Common myeloid progenitor, CD34-positive (primary cell): ENCODE results near the gene ABCA13.

Source experiments
- CTCF ChIA-PET: fragments of 350-600 bp; sonication (Branson Sonifier 250); formaldehyde crosslinking; loops from one replicate; lab custom pipeline; 2021; ENCODE audit warnings: antibody characterized with exemption; lab: Charles Lee
- POLR2A ChIA-PET: fragments of 350-600 bp; sonication (Branson Sonifier 250); formaldehyde crosslinking; loops from one replicate; lab custom pipeline; 2021; ENCODE audit warnings: antibody characterized with exemption; lab: Charles Lee
- DNase-seq, 3 donors: peaks; one replicate each; pipeline versions ENCODE4 v3.0.0 to v3.0.0-alpha.2; 2013
- H3K27ac ChIP-seq, 2 experiments: 1 replicate in 1 of 2; 2 replicates in 1 of 2; pipeline ENCODE4 v1.7.0; 2013; ENCODE audit warnings: inconsistent platforms in 2 of 2, low read length in 2 of 2, mild to moderate bottlenecking in 2 of 2, low read depth in 1 of 2, moderate library complexity in 1 of 2; ENCODE audit not compliant: severe bottlenecking in 2 of 2, insufficient read depth in 1 of 2, poor library complexity in 1 of 2
- H3K27me3 ChIP-seq, 5 experiments: replicated peaks in 2 of 5; 1 replicate in 3 of 5; 2 replicates in 2 of 5; pipeline versions ENCODE4 v1.6.1 to v1.7.0; 2013; ENCODE audit warnings: low read length in 4 of 5, mild to moderate bottlenecking in 2 of 5, moderate library complexity in 2 of 5, inconsistent platforms in 1 of 5; ENCODE audit not compliant: insufficient read depth in 5 of 5, control insufficient read depth in 4 of 5
- H3K36me3 ChIP-seq, 4 experiments: 1 replicate in 2 of 4; 2 replicates in 2 of 4; pipeline versions ENCODE4 v1.6.1 to v1.7.0; 2013; ENCODE audit warnings: low read length in 3 of 4, control low read depth in 1 of 4, mild to moderate bottlenecking in 1 of 4; ENCODE audit not compliant: control insufficient read depth in 4 of 4, insufficient read depth in 4 of 4
- H3K4me1 ChIP-seq, 4 experiments: 1 replicate in 3 of 4; 2 replicates in 1 of 4; pipeline versions ENCODE4 v1.6.1 to v1.7.1; 2013; ENCODE audit warnings: low read length in 3 of 4, mild to moderate bottlenecking in 3 of 4, control low read depth in 1 of 4, inconsistent platforms in 1 of 4, moderate library complexity in 1 of 4; ENCODE audit not compliant: control insufficient read depth in 4 of 4, insufficient read depth in 4 of 4; ENCODE audit errors: control extremely low read depth in 1 of 4
- H3K4me3 ChIP-seq, 7 experiments: 1 replicate in 4 of 7; 2 replicates in 3 of 7; pipeline versions ENCODE4 v1.5.1 to v1.7.0; 2013; ENCODE audit warnings: mild to moderate bottlenecking in 7 of 7, low read length in 6 of 7, moderate library complexity in 6 of 7, inconsistent platforms in 2 of 7, low read depth in 2 of 7, control low read depth in 1 of 7; ENCODE audit not compliant: insufficient read depth in 4 of 7, control insufficient read depth in 1 of 7; ENCODE audit errors: extremely low read depth in 1 of 7
- H3K9me3 ChIP-seq, 5 experiments: 1 replicate in 4 of 5; 2 replicates in 1 of 5; pipeline versions ENCODE4 v1.6.1 to v1.7.1; 2013; ENCODE audit warnings: low read length in 4 of 5, mild to moderate bottlenecking in 2 of 5, inconsistent platforms in 1 of 5, low read depth in 1 of 5, moderate library complexity in 1 of 5; ENCODE audit not compliant: control insufficient read depth in 4 of 5, insufficient read depth in 2 of 5; ENCODE audit errors: control extremely low read depth in 1 of 5
- WGBS: methylation state at CpG from one replicate; pipeline ENCODE4 v1.1.5; 2013; ENCODE audit not compliant: insufficient coverage; 5-methylcytosine and 5-hydroxymethylcytosine counted together

ABCA13 gene

GRCh38 chr7:48515171-48515570, 343.9 kb downstream of the ABCA13 start:
- POLR2A ChIA-PET = no interaction called here
- Histone ChIP-seq H3K27me3 (no peaks in the 10 kb centered on the region), H3K4me3 (no peak overlapping the region), H3K9me3 (no peaks in the 10 kb centered on the region), H3K4me1 (no peaks in the 10 kb centered on the region), H3K27ac (no peak overlapping the region), H3K36me3 (no peaks in the 10 kb centered on the region)
- 0% methylated on average over 1 of the region's 3 CpGs for WGBS
- CTCF ChIA-PET = no interaction called here
- no peak for DNase-seq

DNA sequence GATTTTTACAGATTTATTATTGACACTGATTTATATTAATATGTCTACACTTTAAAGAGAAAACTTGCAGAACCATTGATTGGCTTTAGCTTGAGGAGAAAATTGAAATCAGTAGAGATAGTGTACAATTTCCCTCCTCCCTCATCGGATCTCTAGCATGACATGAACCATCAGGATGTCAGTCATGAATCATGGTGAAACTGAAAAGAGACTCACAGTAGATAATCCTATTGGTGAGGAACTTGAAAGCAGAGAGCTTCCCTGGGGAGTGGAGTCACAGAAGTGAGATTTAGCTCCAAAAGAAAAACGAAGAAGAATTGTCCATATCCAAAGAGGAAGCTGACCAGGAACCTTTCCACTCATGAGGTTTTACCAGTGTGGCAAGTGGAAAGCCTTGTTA, 346.8 kb downstream of the ABCA13 start:
- POLR2A ChIA-PET = no interaction called here
- no peaks in the 10 kb centered on the region for H3K9me3 ChIP-seq
- no peak overlapping the region for H3K4me3 ChIP-seq
- 92% methylated on average over 2 of the region's 2 CpGs for WGBS
- CTCF ChIA-PET = interaction anchor here (0.8 kb wide), 1 partner anchor 180 kb away, joined by 3 read pairs; no protein-coding TSS in a partner anchor
- H3K27me3 ChIP-seq = no peaks in the 10 kb centered on the region
- no peaks in the 10 kb centered on the region for H3K4me1 ChIP-seq
- H3K27ac ChIP-seq = no peak overlapping the region
- no peaks in the 10 kb centered on the region for H3K36me3 ChIP-seq
- DNase-seq = no peak

- no peaks in the 10 kb centered on the region for H3K36me3 ChIP-seq
- no peaks in the 10 kb centered on the region for H3K9me3 ChIP-seq
- no peak overlapping the region for H3K27ac ChIP-seq
- H3K4me1 ChIP-seq = no peaks in the 10 kb centered on the region
- ChIA-PET POLR2A (no interaction called here), CTCF (no interaction called here)
- DNase-seq = no peak
- no peaks in the 10 kb centered on the region for H3K27me3 ChIP-seq
- H3K4me3 ChIP-seq = no peak overlapping the region
Observed at GRCh38 chr7:48522692-48523091, 351.4 kb downstream of the ABCA13 start.

- no peak overlapping the region for H3K4me3 ChIP-seq
- H3K36me3 ChIP-seq = no peaks in the 10 kb centered on the region
- no peak overlapping the region for H3K27ac ChIP-seq
- DNase-seq = no peak
- H3K27me3 ChIP-seq = no peaks in the 10 kb centered on the region
- ChIA-PET POLR2A (no interaction called here), CTCF (no interaction called here)
- H3K4me1 ChIP-seq = no peaks in the 10 kb centered on the region
- 88% methylated on average over 1 of the region's 3 CpGs for WGBS
- H3K9me3 ChIP-seq = no peaks in the 10 kb centered on the region
Observed at GRCh38 chr7:48525736-48526732, 354.8 kb downstream of the ABCA13 start.

DNA sequence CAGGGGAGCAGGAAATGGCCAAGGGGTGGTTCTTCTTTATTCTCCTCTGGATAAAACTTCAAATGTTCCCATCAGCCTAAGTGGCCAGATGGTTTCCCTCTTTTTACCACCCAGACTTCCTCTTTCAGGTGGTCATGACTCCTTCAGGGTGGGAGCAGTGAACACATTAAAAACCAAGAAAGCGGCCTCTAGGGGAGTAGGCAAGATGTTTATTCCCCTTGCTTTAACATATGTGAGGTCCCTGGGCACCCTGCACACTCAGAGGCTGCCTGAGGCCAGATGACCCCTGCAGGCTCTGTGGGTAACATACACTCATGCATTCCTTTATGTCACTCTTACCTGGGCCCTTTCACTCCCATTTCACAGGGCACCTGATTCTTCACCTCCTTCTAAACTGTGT, 357.4 kb downstream of the ABCA13 start:
- POLR2A ChIA-PET = no interaction called here
- H3K36me3 ChIP-seq = no peaks in the 10 kb centered on the region
- no peak overlapping the region for H3K27ac ChIP-seq

DNA sequence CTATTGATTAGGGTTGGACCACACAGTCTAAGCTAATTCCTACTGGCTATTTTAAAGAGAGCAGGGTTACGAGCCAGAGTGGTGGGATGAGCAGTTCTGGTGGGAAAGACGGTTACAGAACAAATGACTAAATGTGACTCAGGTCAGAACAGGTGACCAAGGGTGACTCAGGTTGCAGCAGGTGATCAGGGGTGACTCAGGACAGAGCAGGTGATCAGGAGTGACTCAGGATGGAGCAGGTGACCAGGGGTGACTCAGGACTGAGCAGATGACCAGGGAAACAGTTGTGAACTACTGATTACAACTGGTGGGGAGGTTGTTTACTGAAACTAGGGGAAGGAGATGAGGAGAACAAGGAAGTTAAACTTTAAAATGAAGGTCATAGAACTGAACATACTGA, 366.3 kb downstream of the ABCA13 start:
- peak in 1 of 3 donors; percentile 0 for DNase-seq
- H3K36me3 ChIP-seq = peaks cover 0 to 5% (median 2%) of the 10 kb centered on the region in 4 experiments
- H3K9me3 ChIP-seq = peaks cover 0 to 28% (median 9%) of the 10 kb centered on the region in 5 experiments
- no peaks in the 10 kb centered on the region for H3K4me1 ChIP-seq
- CTCF ChIA-PET = no interaction called here
- WGBS = 83% methylated on average over 2 of the region's 2 CpGs
- H3K27ac ChIP-seq = no peak overlapping the region
- POLR2A ChIA-PET = no interaction called here
- H3K27me3 ChIP-seq = no peaks in the 10 kb centered on the region
- no peak overlapping the region for H3K4me3 ChIP-seq

More for the DNA sequence above, 357.4 kb downstream of the ABCA13 start:
- Histone ChIP-seq H3K27me3 (no peaks in the 10 kb centered on the region), H3K9me3 (no peaks in the 10 kb centered on the region), H3K4me3 (no peak overlapping the region), H3K4me1 (no peaks in the 10 kb centered on the region)
- peak; percentile 2 to 60 (median 54) for DNase-seq
- 83% methylated on average over 1 of the region's 1 CpG for WGBS
- CTCF ChIA-PET = no interaction called here

- DNase-seq = no peak
- H3K27ac ChIP-seq = no peak overlapping the region
- peaks cover 0 to 14% (median 4%) of the 10 kb centered on the region in 5 experiments for H3K9me3 ChIP-seq
- H3K36me3 ChIP-seq = peaks cover 0 to 5% (median 2%) of the 10 kb centered on the region in 4 experiments
- ChIA-PET POLR2A (no interaction called here), CTCF (no interaction called here)
- H3K4me1 ChIP-seq = no peaks in the 10 kb centered on the region
- WGBS = no CpG with 5 or more reads among the region's 1 CpG
- no peak overlapping the region for H3K4me3 ChIP-seq
- no peaks in the 10 kb centered on the region for H3K27me3 ChIP-seq
Observed at GRCh38 chr7:48540746-48541145, 369.5 kb downstream of the ABCA13 start.
